HepG2 (cell line): ENCODE data around the gene INHBC.

Experiments
- BRD4 ChIP-seq: sonication (generic); formaldehyde crosslinking; IDR thresholded peaks from 2 replicates; pipeline ENCODE4 v1.4.0; 2020; ENCODE audit warnings: missing genetic modification reagents
- EZH2 ChIP-seq: conservative IDR thresholded peaks from 2 replicates; pipeline ENCODE4 v1.6.1; 2012; ENCODE audit warnings: mild to moderate bottlenecking, low read depth, low read length, moderate library complexity
- POLR2AphosphoS5 ChIP-seq: IDR thresholded peaks from 2 replicates; pipeline ENCODE4 v1.6.1; 2012; ENCODE audit warnings: low read depth, low read length
- RAD21 ChIP-seq: fragments of 450-650 bp; formaldehyde crosslinking; IDR thresholded peaks from 2 replicates; pipeline ENCODE4 v1.5.0; 2020; ENCODE audit warnings: mild to moderate bottlenecking
- RBM39 ChIP-seq: fragments of 200-400 bp; formaldehyde crosslinking; IDR thresholded peaks from one replicate; pipeline ENCODE4 v1.6.1; 2018; ENCODE audit warnings: antibody characterized with exemption, mild to moderate bottlenecking, low read depth, low read length; ENCODE audit not compliant: poor library complexity, severe bottlenecking
- SETDB1 ChIP-seq: sonication (generic); formaldehyde crosslinking; IDR thresholded peaks from 2 replicates; pipeline ENCODE4 v1.5.1; 2020; ENCODE audit warnings: missing genetic modification reagents, mild to moderate bottlenecking, borderline replicate concordance
- SRF ChIP-seq: IDR thresholded peaks from 2 replicates; pipeline ENCODE4 v1.6.1; 2011; ENCODE audit warnings: mild to moderate bottlenecking, low read depth, low read length, moderate library complexity
- TEAD3 ChIP-seq: optimal IDR thresholded peaks from 2 replicates; pipeline ENCODE3; 2016; ENCODE audit warnings: borderline replicate concordance
- ZSCAN21 ChIP-seq: sonication (generic); formaldehyde crosslinking; IDR thresholded peaks from 2 replicates; pipeline ENCODE4 v1.8.0; 2022; ENCODE audit warnings: mild to moderate bottlenecking, missing genetic modification reagents, moderate library complexity, borderline replicate concordance
- ZSCAN29 ChIP-seq: sonication (generic); formaldehyde crosslinking; conservative IDR thresholded peaks from 2 replicates; pipeline ENCODE4 v1.4.0; 2020; ENCODE audit warnings: mild to moderate bottlenecking, missing genetic modification reagents

- TF ChIP-seq RAD21 (CRISPR knock-in tag), result no peak
- no peak for TF ChIP-seq ZSCAN29 (CRISPR knock-in tag)
- TF ChIP-seq SRF, result no peak
- TF ChIP-seq RBM39, result no peak
- TF ChIP-seq EZH2, result no peak
- TF ChIP-seq ZSCAN21, result no peak
- no peak for TF ChIP-seq TEAD3 (CRISPR knock-in tag)
- TF ChIP-seq POLR2AphosphoS5, result no peak
- TF ChIP-seq BRD4, result no peak
- TF ChIP-seq SETDB1 (CRISPR knock-in tag), result no peak
Observed at GRCh38 chr12:57388425-57388824, 46.2 kb upstream of the INHBC start.
